Measurements from ENCODE around the gene NSMCE1.

GRCh38 chr16:27179500-27180072 is 89.0 kb downstream of the NSMCE1 start:
- TF ChIP-seq POLR2A (IDR thresholded peaks at IDR 0.05; ENCODE audit: low read length) (no peak), GATA1 (IDR thresholded peaks at IDR 0.05; ENCODE audit: low read depth, low read length) (no peak)
